C4-2B (cell line): ENCODE data around the gene ASB18.

Source experiments
- CTCF ChIP-seq: fragments of 450-650 bp; conservative IDR thresholded peaks from 2 replicates; pipeline ENCODE4 v1.5.1; 2017; ENCODE audit warnings: mild to moderate bottlenecking
- ZFX ChIP-seq: fragments of 450-650 bp; IDR thresholded peaks from 2 replicates; pipeline ENCODE4 v1.6.1; 2017

DNA sequence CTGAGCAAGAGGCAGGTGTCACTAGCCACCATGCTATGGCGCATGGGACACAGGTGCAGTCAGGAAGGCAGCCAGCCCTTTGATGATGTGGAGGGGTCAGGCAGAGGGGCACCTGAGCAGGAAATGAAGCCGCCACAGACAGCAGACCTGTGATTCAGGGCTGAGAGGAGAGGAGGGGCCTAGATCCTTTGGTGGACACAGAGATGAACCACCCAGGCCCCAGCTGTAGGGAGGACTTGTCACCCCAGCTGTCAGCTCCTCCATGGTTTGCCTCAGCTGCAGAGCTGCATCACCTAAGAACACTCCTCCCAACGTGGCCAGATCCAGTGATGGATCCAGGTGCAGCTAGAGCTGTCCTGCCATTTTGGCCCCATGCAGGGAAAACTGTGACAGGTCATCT lies 11.6 kb downstream of the ASB18 start:
- TF ChIP-seq CTCF (no peak), ZFX (no peak)
